KMS-11 (cell line): Measurements from ENCODE around the gene OIP5.
"Not testable (repeated sequence)": the region's sequence is repeated elsewhere in the genome, so short reads cannot be mapped to it uniquely, and the experiment has no call there.

ENCODE experiments used
- H2AFZ ChIP-seq: fragments of 200-600 bp; sonication (generic); 2 replicates; pipeline ENCODE4 v1.6.1; 2016; ENCODE audit warnings: antibody characterized with exemption, mixed run types, low read depth
- H3K27ac ChIP-seq: fragments of 200-600 bp; sonication (generic); 2 replicates; pipeline ENCODE4 v1.6.1; 2016; ENCODE audit warnings: mild to moderate bottlenecking, mixed run types
- H3K27me3 ChIP-seq: fragments of 200-600 bp; sonication (generic); 2 replicates; pipeline ENCODE4 v1.6.1; 2017; ENCODE audit warnings: mild to moderate bottlenecking, low read depth, mixed run types, moderate library complexity; ENCODE audit not compliant: insufficient read depth
- H3K36me3 ChIP-seq: fragments of 200-600 bp; sonication (generic); 2 replicates; pipeline ENCODE4 v1.6.1; 2017; ENCODE audit warnings: mild to moderate bottlenecking, mixed run types; ENCODE audit not compliant: insufficient read depth
- H3K4me1 ChIP-seq: fragments of 200-600 bp; sonication (generic); 2 replicates; pipeline ENCODE4 v1.6.1; 2016; ENCODE audit warnings: mild to moderate bottlenecking, low read depth, mixed run types; ENCODE audit not compliant: poor library complexity, severe bottlenecking
- H3K4me2 ChIP-seq: fragments of 200-600 bp; sonication (generic); 2 replicates; pipeline ENCODE4 v1.7.0; 2016; ENCODE audit warnings: mild to moderate bottlenecking, mixed run types
- H3K4me3 ChIP-seq: fragments of 200-600 bp; sonication (generic); IDR thresholded peaks from 2 replicates; pipeline ENCODE4 v1.6.1; 2017; ENCODE audit warnings: low read depth, low read length, mixed read lengths; ENCODE audit not compliant: insufficient read depth
- H3K79me2 ChIP-seq: fragments of 200-600 bp; sonication (generic); 2 replicates; pipeline ENCODE4 v1.6.1; 2016; ENCODE audit warnings: low read depth, mixed run types; ENCODE audit not compliant: insufficient read depth
- H3K9ac ChIP-seq: fragments of 200-600 bp; sonication (generic); 2 replicates; pipeline ENCODE4 v1.6.1; 2016; ENCODE audit warnings: mild to moderate bottlenecking, mixed run types
- H4K20me1 ChIP-seq: fragments of 200-600 bp; sonication (generic); 2 replicates; pipeline ENCODE4 v1.6.1; 2016; ENCODE audit warnings: mild to moderate bottlenecking, mixed run types; ENCODE audit not compliant: insufficient read depth
- TF ChIP-seq, protein P1 (sequence below): fragments of 200-600 bp; sonication (generic); conservative IDR thresholded peaks from 2 replicates; pipeline ENCODE4 v1.6.1; 2017; ENCODE audit warnings: low read depth, mild to moderate bottlenecking, antibody characterized with exemption, low read length, moderate library complexity, mixed read lengths

Gene OIP5

DNA sequence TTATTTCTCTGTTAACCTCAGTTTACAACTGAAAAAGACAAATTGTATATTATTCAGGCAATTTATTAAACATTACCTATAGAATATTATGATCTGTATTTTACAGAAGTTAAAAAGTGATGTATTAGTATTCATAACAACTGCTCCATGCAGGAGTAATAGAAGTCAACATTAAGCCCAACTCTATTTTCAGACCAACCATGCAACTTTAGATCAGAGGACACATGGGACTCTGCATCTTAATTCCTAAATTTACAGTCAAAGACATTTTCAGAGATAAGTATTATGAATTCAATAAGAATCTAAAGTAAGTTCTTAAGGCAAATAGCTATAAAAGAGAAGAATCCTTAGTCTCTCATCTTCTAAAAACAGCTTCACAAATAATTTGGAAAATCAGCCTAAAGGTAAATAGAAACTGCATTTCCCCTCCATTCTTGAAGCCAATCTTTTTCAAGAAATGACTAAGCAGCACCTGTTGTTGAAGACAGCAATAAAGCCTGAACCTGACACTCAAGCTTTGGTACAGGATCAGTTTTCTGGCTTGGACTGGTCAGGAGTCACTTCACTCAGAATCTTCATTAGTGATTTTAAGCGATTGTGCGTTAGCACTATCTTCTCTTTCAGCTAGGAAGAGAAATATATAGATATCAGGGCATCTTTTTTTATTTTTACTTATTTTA, 23.0 kb downstream of the OIP5 start:
- no peaks in the 10 kb centered on the region for H3K79me2 ChIP-seq
- H4K20me1 ChIP-seq: no peaks in the 10 kb centered on the region
- no peak overlapping the region for H2AFZ ChIP-seq
- peak overlapping the region; percentile 41; the same call in 1 of the 2 replicates for H3K4me2 ChIP-seq
- 0 out of 2 replicates have a peak, but pooled peaks cover 5% of the 10 kb centered on the region for H3K36me3 ChIP-seq
- no peaks in the 10 kb centered on the region for H3K27me3 ChIP-seq
- H3K4me1 ChIP-seq: peaks cover 28% of the 10 kb centered on the region
- TF ChIP-seq, protein P1, sequence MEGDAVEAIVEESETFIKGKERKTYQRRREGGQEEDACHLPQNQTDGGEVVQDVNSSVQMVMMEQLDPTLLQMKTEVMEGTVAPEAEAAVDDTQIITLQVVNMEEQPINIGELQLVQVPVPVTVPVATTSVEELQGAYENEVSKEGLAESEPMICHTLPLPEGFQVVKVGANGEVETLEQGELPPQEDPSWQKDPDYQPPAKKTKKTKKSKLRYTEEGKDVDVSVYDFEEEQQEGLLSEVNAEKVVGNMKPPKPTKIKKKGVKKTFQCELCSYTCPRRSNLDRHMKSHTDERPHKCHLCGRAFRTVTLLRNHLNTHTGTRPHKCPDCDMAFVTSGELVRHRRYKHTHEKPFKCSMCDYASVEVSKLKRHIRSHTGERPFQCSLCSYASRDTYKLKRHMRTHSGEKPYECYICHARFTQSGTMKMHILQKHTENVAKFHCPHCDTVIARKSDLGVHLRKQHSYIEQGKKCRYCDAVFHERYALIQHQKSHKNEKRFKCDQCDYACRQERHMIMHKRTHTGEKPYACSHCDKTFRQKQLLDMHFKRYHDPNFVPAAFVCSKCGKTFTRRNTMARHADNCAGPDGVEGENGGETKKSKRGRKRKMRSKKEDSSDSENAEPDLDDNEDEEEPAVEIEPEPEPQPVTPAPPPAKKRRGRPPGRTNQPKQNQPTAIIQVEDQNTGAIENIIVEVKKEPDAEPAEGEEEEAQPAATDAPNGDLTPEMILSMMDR: no peak
- peak overlapping the region; percentile 59 for H3K27ac ChIP-seq
- no peak overlapping the region for H3K9ac ChIP-seq
- no peak overlapping the region for H3K4me3 ChIP-seq

DNA sequence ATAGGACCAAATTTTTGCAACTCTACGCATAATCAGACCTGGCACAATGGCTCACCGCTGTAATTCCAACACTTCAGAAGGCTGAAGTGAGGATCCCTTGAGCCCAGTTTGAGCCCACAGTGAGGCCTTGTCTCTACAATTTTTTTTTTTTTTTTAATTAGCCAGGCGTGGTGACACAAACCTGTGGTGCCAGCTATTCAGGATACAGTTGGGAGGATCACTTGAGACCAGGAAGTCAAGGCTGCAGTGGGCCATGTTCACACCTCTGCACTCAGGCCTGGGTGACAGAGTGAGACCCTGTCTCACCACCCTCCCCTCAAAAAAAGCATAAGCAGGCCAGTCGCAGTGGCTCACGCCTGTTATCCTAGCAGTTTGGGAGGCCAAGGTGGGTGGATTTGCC, 24.7 kb downstream of the OIP5 start:
- Histone ChIP-seq H3K79me2 (no peaks in the 10 kb centered on the region), H4K20me1 (no peaks in the 10 kb centered on the region), H3K27ac (no peak overlapping the region), H3K4me2 (no peak overlapping the region), H3K27me3 (no peaks in the 10 kb centered on the region), H3K9ac (no peak overlapping the region), H3K4me1 (peaks cover 31% of the 10 kb centered on the region), H3K36me3 (0 out of 2 replicates have a peak, but pooled peaks cover 5% of the 10 kb centered on the region), H2AFZ (no peak overlapping the region), H3K4me3 (no peak overlapping the region)
- TF ChIP-seq, protein P1: no peak

DNA sequence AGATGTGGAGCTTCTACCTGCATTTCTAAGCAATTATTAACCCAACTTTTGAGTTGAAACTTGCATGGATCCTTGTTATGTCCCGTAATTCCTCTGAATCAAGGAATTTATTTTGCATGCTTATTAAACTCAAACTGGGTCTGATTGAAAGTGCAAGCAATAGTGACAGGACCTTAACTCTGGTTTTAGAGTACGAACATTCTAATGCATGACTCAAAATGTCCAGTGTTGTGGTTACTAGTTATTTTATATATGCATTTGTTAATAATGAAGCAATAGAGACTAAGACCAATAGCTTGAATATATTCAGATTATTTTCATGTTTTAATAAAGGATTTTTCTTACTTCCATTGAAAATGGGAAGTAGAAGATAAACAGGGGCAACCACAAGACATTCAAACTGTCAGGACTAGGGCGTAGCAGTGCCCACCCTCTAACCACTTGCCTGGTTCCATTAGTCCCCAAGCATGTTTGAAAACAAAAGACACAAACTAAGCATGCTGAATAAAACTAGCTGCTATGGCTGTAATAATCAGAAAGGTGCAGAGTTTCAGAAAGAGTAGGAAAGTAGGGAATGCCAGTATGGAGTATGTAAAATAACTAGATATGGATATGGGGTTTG, 28.1 kb downstream of the OIP5 start:
- H3K4me1 ChIP-seq: peaks cover 46% of the 10 kb centered on the region
- H3K36me3 ChIP-seq: no peaks in the 10 kb centered on the region
- no peak overlapping the region for H2AFZ ChIP-seq
- no peaks in the 10 kb centered on the region for H4K20me1 ChIP-seq
- H3K27me3 ChIP-seq: no peaks in the 10 kb centered on the region
- TF ChIP-seq, protein P1: no peak
- H3K4me3 ChIP-seq: no peak overlapping the region
- no peak overlapping the region for H3K4me2 ChIP-seq
- no peaks in the 10 kb centered on the region for H3K79me2 ChIP-seq
- H3K27ac ChIP-seq: no peak overlapping the region
- no peak overlapping the region for H3K9ac ChIP-seq

DNA sequence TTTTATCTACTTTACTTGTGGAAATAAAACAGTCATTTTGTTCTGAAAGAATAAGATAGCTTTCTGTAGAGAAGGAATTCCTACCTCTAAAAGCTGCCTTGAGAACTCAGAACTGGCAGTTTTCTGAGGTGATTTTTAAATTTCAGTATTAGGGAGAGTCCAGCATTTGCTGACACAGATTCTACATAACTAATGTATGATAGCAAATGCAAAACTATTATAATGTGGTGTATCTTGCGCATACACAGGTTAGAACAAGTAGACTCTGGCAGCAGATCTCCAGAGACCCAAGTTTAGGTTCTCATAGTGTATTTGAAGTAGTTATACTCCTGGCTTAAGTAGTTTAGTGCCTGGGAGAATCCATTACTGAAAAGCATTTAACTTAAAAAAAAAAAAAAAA, 30.8 kb downstream of the OIP5 start:
- H3K4me1 ChIP-seq: peaks cover 63% of the 10 kb centered on the region
- H3K4me3 ChIP-seq: no peak overlapping the region
- H3K36me3 ChIP-seq: no peaks in the 10 kb centered on the region
- no peaks in the 10 kb centered on the region for H3K27me3 ChIP-seq
- H3K9ac ChIP-seq: no peak overlapping the region
- TF ChIP-seq, protein P1: no peak
- no peak overlapping the region for H2AFZ ChIP-seq
- H3K4me2 ChIP-seq: no peak overlapping the region
- no peaks in the 10 kb centered on the region for H3K79me2 ChIP-seq
- H3K27ac ChIP-seq: 0 out of 2 replicates have a peak overlapping the region, but pooled peaks have one; percentile 2
- no peaks in the 10 kb centered on the region for H4K20me1 ChIP-seq

DNA sequence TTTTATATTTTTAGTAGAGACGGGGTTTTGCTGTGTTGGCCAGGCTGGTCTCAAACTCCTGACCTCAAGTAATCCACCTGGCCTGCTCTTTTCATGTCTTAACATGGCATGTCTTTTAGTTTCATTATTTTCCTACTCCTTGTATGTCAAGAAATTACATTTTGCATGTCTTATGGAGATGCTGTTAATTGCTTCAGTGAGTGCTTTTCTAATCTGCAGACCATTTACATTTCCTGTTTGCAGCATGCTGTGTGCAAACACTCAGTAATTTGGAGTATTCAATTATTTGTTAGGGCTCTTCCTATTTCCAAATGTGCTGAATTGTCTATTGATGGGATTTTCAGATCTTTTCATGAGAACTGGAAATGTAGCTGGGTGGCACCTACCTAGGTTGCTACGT, 31.3 kb downstream of the OIP5 start:
- 0 out of 2 replicates have a peak overlapping the region, but pooled peaks have one; percentile 2 for H3K27ac ChIP-seq
- H4K20me1 ChIP-seq, H3K36me3 ChIP-seq: not testable (repeated sequence)

More for the DNA sequence above, 31.3 kb downstream of the OIP5 start:
- peaks cover 68% of the 10 kb centered on the region for H3K4me1 ChIP-seq
- H3K4me3 ChIP-seq, H2AFZ ChIP-seq, H3K9ac ChIP-seq, H3K27me3 ChIP-seq, H3K79me2 ChIP-seq: not testable (repeated sequence)
- peak overlapping the region; percentile 58 for H3K4me2 ChIP-seq
